Heart left ventricle (tissue), 16 donors: Measurements from ENCODE around the gene TSPAN13. TPM values are rescaled to one million over a fixed set of nuclear protein-coding genes. Genes with fewer than 3 reads are reported as not detected.

Experiments used
- ATAC-seq, 4 donors: fragments of 200-7000 bp; cut with Tn5 transposase; one replicate each; pipeline ENCODE4 v1.9.1; 2020 to 2022; ENCODE audit warnings: moderate library complexity in 4 of 4, mild to moderate bottlenecking in 3 of 4, moderate number of reproducible peaks in 1 of 4
- DNase-seq, 5 donors: peaks; one replicate each; pipeline ENCODE4 v3.0.0-alpha.2; 2020
- H3K27ac ChIP-seq, 12 donors: fragments of 200-600 bp; sonication (generic) in 4 of 12; one replicate each; pipeline versions ENCODE4 v1.5.0 to v1.8.0; 2016 to 2022; ENCODE audit warnings: mild to moderate bottlenecking in 2 of 12
- H3K27me3 ChIP-seq, 9 donors: fragments of 200-600 bp; sonication (generic) in 2 of 9; one replicate each; pipeline versions ENCODE4 v1.5.1 to v1.8.0; 2016 to 2022; ENCODE audit warnings: mild to moderate bottlenecking in 3 of 9
- H3K36me3 ChIP-seq, 9 donors: fragments of 200-600 bp; sonication (generic) in 2 of 9; one replicate each; pipeline versions ENCODE4 v1.5.0 to v1.8.0; 2018 to 2022; ENCODE audit warnings: mild to moderate bottlenecking in 2 of 9
- H3K4me1 ChIP-seq, 12 donors: fragments of 200-600 bp; sonication (generic) in 4 of 12; one replicate each; pipeline versions ENCODE4 v1.5.0 to v1.8.0; 2016 to 2022; ENCODE audit warnings: mild to moderate bottlenecking in 3 of 12
- H3K4me3 ChIP-seq, 12 donors: fragments of 200-600 bp; sonication (generic) in 4 of 12; one replicate each; pipeline versions ENCODE4 v1.5.0 to v1.8.0; 2017 to 2022; ENCODE audit warnings: mild to moderate bottlenecking in 9 of 12, moderate library complexity in 4 of 12
- H3K9me3 ChIP-seq, 12 donors: fragments of 200-600 bp; sonication (generic) in 4 of 12; one replicate each; pipeline versions ENCODE4 v1.5.0 to v1.8.0; 2016 to 2022; ENCODE audit warnings: mild to moderate bottlenecking in 1 of 12
- CTCF ChIP-seq, 12 donors: fragments of 200-600 bp; sonication (generic) in 4 of 12; IDR thresholded peaks; one replicate each; pipeline versions ENCODE4 v1.5.0 to v1.8.0; 2018 to 2022; ENCODE audit warnings: antibody characterized with exemption in 12 of 12, mild to moderate bottlenecking in 5 of 12
- POLR2A ChIP-seq, 2 donors: fragments of 450-650 bp; IDR thresholded peaks; one replicate each; pipeline ENCODE4 v1.6.1; 2017; ENCODE audit warnings: antibody characterized with exemption in 2 of 2, mild to moderate bottlenecking in 2 of 2, moderate library complexity in 2 of 2
- WGBS, 4 donors: extraction: QIAGEN DNeasy Blood & Tissue Kit in 2 of 4; methylation state at CpG; one replicate each; pipeline versions ENCODE4 v1.1.5 to v1.1.7; 2013 to 2018; 5-methylcytosine and 5-hydroxymethylcytosine counted together
- intact Hi-C, 10 donors: fragments of 100-400 bp; cut with DNase I; formaldehyde crosslinking; loops; one replicate each; pipeline versions ENCODE4 v1.11.1 to v1.14.2; 2022
- polyA plus RNA-seq, 2 donors: library from polyadenylated mRNA; stranded (reverse); fragments of 200-250 nt; gene quantifications; one replicate each; pipeline ENCODE4 v1.2.3, GENCODE V29; 2013
- total RNA-seq, 9 donors: library from RNA; depleted of rRNA in 2 of 9; stranded (reverse); fragments of >200 nt in 2 of 9; fragmentation: NEBNext Ultra II Directional in 3 of 9; extraction: Animal tissue kit (Norgen Biotek cat#: 25700) in 3 of 9; gene quantifications; one replicate each; pipeline versions ENCODE4 v1.1.0 to v1.2.4, GENCODE V29; 2016 to 2023
- donor health status: ischemic (EF 13 %, LVEDD 7.1; RV severe dilation, severe dysfunction).
- donor health status: healthy with polysubstance abuse.
- donor health status: DM: no; HTN: yes; CAD: no.
- donor health status: DM: no; HTN: no; CAD: no.
- donor health status: ischemic (EF 25% LVEDD 6.9; RV normal size, moderate dysfunction).
- donor health status: ischemic (EF 25% LVEDD 5.7; RV mildly dilated, moderate dysfunction).
- donor health status: healthy.
- donor health status: DM: yes; HTN: yes; CAD: no.
- donor health status: ischemic (EF 35%, LVEDD 5.7; RV mildly dilated, moderate dysfunction).
- donor health status: nonischemic (EF 11% LVEDD 7.7; RV severe dilation, severe dysfunction).
- donor health status: DM: yes; HTN: yes; CAD: no.
- donor health status: PGD.
- donor health status: ischemic (EF 29% LVEDD 5.4; RV normal size, mild dysfunction).
- donor health status: nonischemic (EF 23%, LVEDD 6.1; RV moderate dilation, normal function).

Gene TSPAN13
- total and polyA plus RNA-seq, 11 donors, result 7.4 to 39.5 (median 14.8) TPM

- WGBS, 4 donors, result 76 to 83% (median 79%) methylated on average over 10 of the region's 10 CpGs
These were observed 5.4 kb downstream of the TSPAN13 start for GRCh38 chr7:16758631-16759611.

GRCh38 chr7:16759840-16760239, 6.3 kb downstream of the TSPAN13 start:
- Histone ChIP-seq H3K4me1 (peaks cover 0 to 14% (median 5%) of the 10 kb centered on the region in 12 donors), H3K27me3 (no peaks in the 10 kb centered on the region), H3K27ac (no peak overlapping the region), H3K36me3 (no peaks in the 10 kb centered on the region), H3K4me3 (no peak overlapping the region), H3K9me3 (no peaks in the 10 kb centered on the region)
- WGBS, 4 donors, result 91 to 100% (median 95%) methylated on average over 1 of the region's 1 CpG
- TF ChIP-seq POLR2A (IDR thresholded peaks at IDR 0.05), result no peak
- no peak for TF ChIP-seq CTCF (IDR thresholded peaks at IDR 0.05)
- no peak for DNase-seq
- intact Hi-C loops, result no loop called here
- ATAC-seq, result no peak

More at GRCh38 chr7:16758631-16759611, 5.4 kb downstream of the TSPAN13 start:
- intact Hi-C loops, result no loop called here
- ATAC-seq (no peak), DNase-seq (no peak)
- Histone ChIP-seq H3K27me3 (no peaks in the 10 kb centered on the region), H3K9me3 (no peaks in the 10 kb centered on the region), H3K27ac (no peak overlapping the region), H3K4me1 (peaks cover 0 to 17% (median 5%) of the 10 kb centered on the region in 12 donors), H3K4me3 (no peak overlapping the region), H3K36me3 (no peaks in the 10 kb centered on the region)
- TF ChIP-seq CTCF (IDR thresholded peaks at IDR 0.05) (no peak), POLR2A (IDR thresholded peaks at IDR 0.05) (no peak)

- WGBS, 4 donors, result 86 to 88% (median 87%) methylated on average over 4 of the region's 4 CpGs
These were observed 8.6 kb downstream of the TSPAN13 start for GRCh38 chr7:16762177-16762576.

GRCh38 chr7:16764942-16765341, 11.4 kb downstream of the TSPAN13 start:
- DNase-seq, result no peak
- Histone ChIP-seq H3K27me3 (no peaks in the 10 kb centered on the region), H3K9me3 (peaks cover 0 to 12% (median 0%) of the 10 kb centered on the region in 12 donors), H3K4me1 (peaks cover 0 to 11% (median 0%) of the 10 kb centered on the region in 12 donors), H3K27ac (peak overlapping the region; percentile 49 to 74 (median 71)), H3K4me3 (no peak overlapping the region), H3K36me3 (no peaks in the 10 kb centered on the region)
- 96 to 100% (median 97%) methylated on average over 3 of the region's 3 CpGs for WGBS, 4 donors
- intact Hi-C loops, result no loop called here
- ATAC-seq, result peak in 1 of 4 donors; percentile 9
- TF ChIP-seq POLR2A (IDR thresholded peaks at IDR 0.05) (no peak), CTCF (IDR thresholded peaks at IDR 0.05) (no peak)

More at GRCh38 chr7:16762177-16762576, 8.6 kb downstream of the TSPAN13 start:
- Histone ChIP-seq H3K4me3 (no peak overlapping the region), H3K9me3 (no peaks in the 10 kb centered on the region), H3K36me3 (no peaks in the 10 kb centered on the region), H3K27me3 (no peaks in the 10 kb centered on the region), H3K4me1 (peaks cover 0 to 11% (median 0%) of the 10 kb centered on the region in 12 donors), H3K27ac (no peak overlapping the region)
- no peak for TF ChIP-seq POLR2A (IDR thresholded peaks at IDR 0.05)
- DNase-seq (no peak), ATAC-seq (no peak)
- intact Hi-C loops, result no loop called here
